HG03103 (cell line): ENCODE results near the gene EGR1.

Experiments used
- ATAC-seq: cut with Tn5 transposase; IDR thresholded peaks from one replicate; pipeline ENCODE4 v1.9.1; 2021; ENCODE audit warnings: low read depth; ENCODE audit not compliant: unreplicated experiment

The EGR1 gene

DNA sequence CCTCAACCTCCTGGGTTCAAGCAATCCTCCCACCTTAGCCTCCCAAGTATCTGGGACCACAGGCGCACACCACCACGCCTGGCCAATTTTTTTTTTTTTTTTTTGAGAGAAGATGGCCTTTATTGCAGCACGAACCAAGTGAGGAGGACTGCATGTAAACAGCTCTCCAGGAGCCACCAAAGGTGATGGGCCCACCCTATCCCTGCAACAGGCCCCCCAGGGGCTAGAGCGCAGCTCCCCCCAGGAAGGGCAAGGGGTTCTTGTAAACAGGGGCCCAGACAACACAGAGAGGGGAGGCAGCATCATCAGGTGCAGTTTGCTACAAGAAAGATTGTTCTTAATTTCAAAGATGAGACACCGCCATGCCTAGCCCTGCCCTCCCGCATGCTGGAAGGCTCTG, 12.6 kb upstream of the EGR1 start:
- no peak for ATAC-seq

- ATAC-seq, result no peak
These were observed 11.7 kb upstream of the EGR1 start for GRCh38 chr5:138453590-138453989.

DNA sequence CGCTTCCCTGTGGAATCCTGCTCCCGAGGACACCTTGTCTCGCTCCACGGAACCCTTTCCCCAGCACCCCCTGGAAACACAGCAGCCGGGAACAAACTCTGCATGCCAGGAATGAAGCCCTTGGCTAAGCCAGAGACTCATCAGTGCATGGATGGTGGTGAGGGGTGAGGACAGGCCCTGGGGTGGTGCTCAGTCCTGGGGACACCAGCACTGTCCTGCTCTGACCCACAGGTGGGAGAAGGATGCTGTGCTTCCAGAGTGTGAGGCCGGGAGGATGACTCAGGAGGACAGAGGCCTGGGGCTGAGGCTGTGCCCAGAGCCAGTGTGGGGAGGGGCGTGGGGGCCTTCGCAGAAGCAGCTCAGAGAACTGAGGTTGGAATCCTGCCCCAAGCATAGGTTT, 11.2 kb upstream of the EGR1 start:
- no peak for ATAC-seq

GRCh38 chr5:138455232-138455930, 9.9 kb upstream of the EGR1 start:
- no peak for ATAC-seq

- no peak for ATAC-seq
These were observed 7.6 kb upstream of the EGR1 start for GRCh38 chr5:138457531-138458275.

- no peak for ATAC-seq
These were observed 6.9 kb upstream of the EGR1 start for GRCh38 chr5:138458384-138458783.

DNA sequence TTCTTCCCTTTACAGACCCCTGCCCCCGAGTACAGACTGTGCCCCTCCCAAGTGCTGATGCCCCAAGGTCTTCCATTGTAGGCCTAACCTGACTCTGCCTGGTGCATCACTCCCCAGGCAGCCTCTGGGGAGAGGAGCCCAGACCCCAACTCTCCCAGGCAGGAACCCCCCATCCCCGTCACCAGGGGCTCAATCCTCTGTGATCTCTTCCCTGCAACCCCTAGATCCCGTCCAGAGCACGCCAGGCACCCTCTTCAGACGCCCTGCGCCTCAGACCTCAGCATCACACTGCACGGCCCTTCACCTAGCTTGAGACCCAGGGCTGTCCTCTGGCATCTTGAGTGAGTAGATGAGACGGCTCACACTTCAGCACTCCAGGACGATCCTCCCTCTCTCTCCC, 6.4 kb upstream of the EGR1 start:
- ATAC-seq, result no peak

DNA sequence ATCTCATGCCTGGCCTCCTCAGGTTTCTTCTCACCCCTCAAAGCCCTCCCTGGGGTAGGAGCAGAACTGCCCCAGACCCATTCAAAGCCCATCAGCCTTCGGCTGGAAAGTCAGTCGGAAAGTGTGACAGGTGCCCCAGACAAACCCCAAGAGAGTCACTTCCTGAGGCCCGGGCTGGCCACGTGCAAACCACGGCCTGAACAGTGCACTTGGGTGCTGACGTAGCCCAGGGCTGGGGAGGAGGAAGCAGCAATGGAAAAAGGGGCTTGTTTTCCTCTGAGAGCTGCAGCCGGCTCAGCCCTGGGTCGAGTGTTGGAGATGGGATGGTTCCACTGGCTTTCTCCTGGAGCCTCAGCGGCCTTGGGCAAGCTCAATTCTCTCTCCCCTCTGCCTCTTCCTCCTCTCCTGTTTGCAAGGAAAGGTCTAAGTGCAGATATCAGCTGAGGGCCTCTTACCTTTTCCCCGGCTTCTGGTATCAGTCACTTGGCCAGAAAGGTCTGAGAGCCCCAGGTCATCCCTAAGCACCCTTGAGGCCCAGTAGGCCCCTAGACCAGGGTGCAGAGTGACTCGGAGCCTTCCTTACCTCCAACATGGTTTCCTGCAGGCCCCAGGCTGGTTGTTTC, 5.9 kb upstream of the EGR1 start:
- ATAC-seq, result no peak

DNA sequence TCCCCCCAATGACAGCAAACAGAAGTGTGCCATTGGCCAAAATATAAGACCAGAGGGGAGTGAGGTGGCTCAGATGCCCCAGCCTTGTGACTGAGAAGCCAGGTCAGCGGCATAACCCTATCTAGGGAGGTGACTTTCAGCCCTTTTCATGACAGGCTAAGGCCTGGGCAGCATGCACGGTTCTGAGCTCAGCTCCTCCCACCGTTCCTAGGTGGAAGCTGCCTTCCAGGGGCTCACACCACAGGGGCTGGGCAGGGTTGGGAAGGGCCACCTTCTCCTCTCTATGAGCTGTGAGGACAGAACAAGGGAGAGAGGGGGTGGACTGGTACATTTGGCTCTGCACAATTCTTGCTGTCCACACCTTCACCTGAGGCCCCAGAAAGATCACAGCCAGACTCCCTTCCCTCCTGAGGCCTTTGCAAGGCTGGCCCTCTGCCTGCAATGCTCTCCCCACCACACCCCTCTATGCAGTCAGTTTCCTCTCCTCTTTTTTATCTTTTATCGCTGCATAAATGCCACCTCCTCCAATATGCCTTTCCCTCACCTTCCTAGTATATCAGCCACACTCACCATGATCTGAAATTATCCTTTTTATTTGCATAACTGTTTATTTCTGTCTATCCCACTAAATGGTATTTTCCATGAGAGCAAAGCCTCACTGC, 5.1 kb upstream of the EGR1 start:
- no peak for ATAC-seq

DNA sequence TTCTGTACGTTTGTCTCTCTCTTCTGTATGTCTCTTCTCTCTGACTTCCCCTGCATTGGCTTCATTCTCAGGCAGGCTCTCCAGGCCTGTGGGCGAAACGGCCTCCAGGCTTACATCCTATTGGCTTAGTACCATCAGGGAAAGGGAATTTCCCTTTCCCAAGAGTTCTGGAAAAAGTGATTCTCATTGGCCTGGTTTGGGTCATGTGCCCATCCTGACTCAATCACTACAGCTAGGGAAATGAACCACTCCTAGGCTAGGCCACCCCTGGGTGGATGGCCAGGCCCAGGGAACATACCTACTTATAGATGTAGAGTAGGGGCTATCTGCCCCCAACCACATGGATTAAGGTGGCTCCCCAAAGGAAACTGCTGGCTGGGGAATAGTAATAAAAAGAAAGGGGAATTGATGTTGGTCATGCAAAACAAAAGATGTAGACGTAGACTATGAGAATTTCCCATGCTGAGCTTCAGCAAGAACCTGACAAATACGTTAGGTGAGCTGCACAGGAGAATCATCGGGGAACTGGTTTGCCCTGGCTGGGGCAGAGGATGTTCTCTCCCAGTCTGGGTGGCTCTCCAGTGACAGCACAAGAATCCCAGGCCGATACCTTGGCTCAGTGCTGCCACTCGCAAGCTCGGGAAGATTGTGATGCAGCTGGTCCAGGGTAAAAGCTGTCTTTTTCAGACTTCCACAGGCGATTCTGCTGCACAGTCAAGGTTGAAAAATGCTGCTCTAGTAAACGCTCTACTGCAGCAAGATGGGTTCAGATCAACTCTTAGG, 3.7 kb upstream of the EGR1 start:
- ATAC-seq, result no peak

DNA sequence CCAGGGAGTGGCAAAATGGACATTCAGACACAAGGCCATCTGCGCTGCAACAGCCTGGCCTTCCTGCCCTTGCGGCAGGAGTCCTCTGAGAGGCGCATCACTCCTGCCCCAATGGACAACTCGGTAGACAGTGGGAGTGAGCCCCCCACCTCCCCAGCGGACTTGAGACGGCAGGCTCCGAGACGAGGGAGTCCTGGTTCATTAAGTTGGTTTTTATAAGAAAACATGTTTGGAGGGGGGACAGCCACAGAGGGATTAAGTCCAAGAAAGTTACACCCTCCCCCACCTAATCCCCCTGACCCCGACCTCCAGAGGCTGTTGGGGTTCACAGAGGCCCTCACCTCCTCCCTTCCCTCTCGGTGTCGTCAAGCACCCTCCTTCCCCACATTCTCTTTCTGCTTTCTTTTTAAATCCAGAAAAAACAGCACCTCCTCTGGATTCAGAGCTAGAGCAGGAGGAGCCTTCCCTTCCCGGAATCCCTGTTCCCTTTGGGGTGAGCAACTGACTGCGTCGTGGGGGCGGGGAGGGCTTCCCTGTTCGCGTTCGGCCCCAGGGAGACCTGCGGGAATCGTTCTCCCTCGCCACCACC, 1.8 kb upstream of the EGR1 start:
- ATAC-seq, result no peak

GRCh38 chr5:138464008-138464387, 1.3 kb upstream of the EGR1 start:
- ATAC-seq, result peak; percentile 51

- peak; percentile 65 for ATAC-seq
These were observed 655 bp upstream of the EGR1 start for GRCh38 chr5:138464388-138465260.

GRCh38 chr5:138466125-138466899, 1.0 kb downstream of the EGR1 start:
- ATAC-seq, result no peak

DNA sequence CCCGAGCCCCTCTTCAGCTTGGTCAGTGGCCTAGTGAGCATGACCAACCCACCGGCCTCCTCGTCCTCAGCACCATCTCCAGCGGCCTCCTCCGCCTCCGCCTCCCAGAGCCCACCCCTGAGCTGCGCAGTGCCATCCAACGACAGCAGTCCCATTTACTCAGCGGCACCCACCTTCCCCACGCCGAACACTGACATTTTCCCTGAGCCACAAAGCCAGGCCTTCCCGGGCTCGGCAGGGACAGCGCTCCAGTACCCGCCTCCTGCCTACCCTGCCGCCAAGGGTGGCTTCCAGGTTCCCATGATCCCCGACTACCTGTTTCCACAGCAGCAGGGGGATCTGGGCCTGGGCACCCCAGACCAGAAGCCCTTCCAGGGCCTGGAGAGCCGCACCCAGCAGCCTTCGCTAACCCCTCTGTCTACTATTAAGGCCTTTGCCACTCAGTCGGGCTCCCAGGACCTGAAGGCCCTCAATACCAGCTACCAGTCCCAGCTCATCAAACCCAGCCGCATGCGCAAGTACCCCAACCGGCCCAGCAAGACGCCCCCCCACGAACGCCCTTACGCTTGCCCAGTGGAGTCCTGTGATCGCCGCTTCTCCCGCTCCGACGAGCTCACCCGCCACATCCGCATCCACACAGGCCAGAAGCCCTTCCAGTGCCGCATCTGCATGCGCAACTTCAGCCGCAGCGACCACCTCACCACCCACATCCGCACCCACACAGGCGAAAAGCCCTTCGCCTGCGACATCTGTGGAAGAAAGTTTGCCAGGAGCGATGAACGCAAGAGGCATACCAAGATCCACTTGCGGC, 1.8 kb downstream of the EGR1 start:
- no peak for ATAC-seq

- no peak for ATAC-seq
These were observed 2.4 kb downstream of the EGR1 start for GRCh38 chr5:138467711-138468132.

DNA sequence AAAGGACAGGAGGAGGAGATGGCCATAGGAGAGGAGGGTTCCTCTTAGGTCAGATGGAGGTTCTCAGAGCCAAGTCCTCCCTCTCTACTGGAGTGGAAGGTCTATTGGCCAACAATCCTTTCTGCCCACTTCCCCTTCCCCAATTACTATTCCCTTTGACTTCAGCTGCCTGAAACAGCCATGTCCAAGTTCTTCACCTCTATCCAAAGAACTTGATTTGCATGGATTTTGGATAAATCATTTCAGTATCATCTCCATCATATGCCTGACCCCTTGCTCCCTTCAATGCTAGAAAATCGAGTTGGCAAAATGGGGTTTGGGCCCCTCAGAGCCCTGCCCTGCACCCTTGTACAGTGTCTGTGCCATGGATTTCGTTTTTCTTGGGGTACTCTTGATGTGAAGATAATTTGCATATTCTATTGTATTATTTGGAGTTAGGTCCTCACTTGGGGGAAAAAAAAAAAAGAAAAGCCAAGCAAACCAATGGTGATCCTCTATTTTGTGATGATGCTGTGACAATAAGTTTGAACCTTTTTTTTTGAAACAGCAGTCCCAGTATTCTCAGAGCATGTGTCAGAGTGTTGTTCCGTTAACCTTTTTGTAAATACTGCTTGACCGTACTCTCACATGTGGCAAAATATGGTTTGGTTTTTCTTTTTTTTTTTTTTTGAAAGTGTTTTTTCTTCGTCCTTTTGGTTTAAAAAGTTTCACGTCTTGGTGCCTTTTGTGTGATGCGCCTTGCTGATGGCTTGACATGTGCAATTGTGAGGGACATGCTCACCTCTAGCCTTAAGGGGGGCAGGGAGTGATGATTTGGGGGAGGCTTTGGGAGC, 3.1 kb downstream of the EGR1 start:
- ATAC-seq, result no peak
